Astrocyte (in vitro differentiated cells and primary cell): ENCODE results near the gene TUB.

ENCODE experiments used
- EZH2 ChIP-seq: IDR thresholded peaks from 2 replicates; pipeline ENCODE4 v1.6.1; 2012; ENCODE audit warnings: mild to moderate bottlenecking, low read length, inconsistent platforms; ENCODE audit not compliant: insufficient read depth
- TF ChIP-seq, protein P1 (sequence below): IDR thresholded peaks from 2 replicates; pipeline ENCODE4 v1.5.1; 2011; ENCODE audit warnings: low read depth, mild to moderate bottlenecking, inconsistent platforms, low read length, moderate library complexity; ENCODE audit not compliant: insufficient read depth

DNA sequence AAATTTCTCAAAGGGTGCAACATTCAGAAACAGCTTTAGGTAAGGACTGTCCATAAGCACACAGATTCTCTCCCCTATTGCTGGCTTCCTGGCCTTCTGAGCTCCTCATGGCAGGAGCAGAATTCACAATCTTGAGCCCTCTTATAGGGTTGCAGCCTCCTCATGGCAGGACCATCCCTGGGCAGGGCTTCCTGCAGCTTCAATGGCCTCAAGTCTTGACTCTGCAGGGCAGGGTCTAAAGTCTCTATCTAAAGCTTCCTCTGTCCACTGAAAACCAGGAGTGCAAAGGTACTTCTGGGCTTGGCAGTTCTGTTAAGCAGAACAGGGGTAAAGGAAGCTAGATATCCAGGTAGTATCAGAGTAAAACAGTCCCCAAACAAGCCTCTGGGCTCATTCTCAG, 28.7 kb downstream of the TUB start:
- TF ChIP-seq, protein P1, sequence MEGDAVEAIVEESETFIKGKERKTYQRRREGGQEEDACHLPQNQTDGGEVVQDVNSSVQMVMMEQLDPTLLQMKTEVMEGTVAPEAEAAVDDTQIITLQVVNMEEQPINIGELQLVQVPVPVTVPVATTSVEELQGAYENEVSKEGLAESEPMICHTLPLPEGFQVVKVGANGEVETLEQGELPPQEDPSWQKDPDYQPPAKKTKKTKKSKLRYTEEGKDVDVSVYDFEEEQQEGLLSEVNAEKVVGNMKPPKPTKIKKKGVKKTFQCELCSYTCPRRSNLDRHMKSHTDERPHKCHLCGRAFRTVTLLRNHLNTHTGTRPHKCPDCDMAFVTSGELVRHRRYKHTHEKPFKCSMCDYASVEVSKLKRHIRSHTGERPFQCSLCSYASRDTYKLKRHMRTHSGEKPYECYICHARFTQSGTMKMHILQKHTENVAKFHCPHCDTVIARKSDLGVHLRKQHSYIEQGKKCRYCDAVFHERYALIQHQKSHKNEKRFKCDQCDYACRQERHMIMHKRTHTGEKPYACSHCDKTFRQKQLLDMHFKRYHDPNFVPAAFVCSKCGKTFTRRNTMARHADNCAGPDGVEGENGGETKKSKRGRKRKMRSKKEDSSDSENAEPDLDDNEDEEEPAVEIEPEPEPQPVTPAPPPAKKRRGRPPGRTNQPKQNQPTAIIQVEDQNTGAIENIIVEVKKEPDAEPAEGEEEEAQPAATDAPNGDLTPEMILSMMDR: no peak
- TF ChIP-seq EZH2: no peak
